Eye (tissue), 1 donor: ENCODE results near the gene SLC18B1.
"Not testable (repeated sequence)": the region's sequence is repeated elsewhere in the genome, so short reads cannot be mapped to it uniquely, and the experiment has no call there.

Experiments
- DNase-seq: peaks from one replicate; pipeline ENCODE4 v3.0.0-alpha.2; 2015

Gene SLC18B1

GRCh38 chr6:132798869-132799538, 567 bp upstream of the SLC18B1 start:
- DNase-seq, result peak; percentile 88

- DNase-seq, result no peak
Measured at GRCh38 chr6:132795461-132795860, 3.0 kb downstream of the SLC18B1 start.

GRCh38 chr6:132792510-132792909, 5.9 kb downstream of the SLC18B1 start:
- no peak for DNase-seq

GRCh38 chr6:132790450-132790849, 8.0 kb downstream of the SLC18B1 start:
- DNase-seq, result no peak

- DNase-seq, result peak; percentile 27
Measured at GRCh38 chr6:132789396-132789776, 9.1 kb downstream of the SLC18B1 start.

GRCh38 chr6:132788658-132789395, 9.6 kb downstream of the SLC18B1 start:
- no peak for DNase-seq

- DNase-seq, result no peak
Measured at GRCh38 chr6:132785936-132786335, 12.5 kb downstream of the SLC18B1 start.

GRCh38 chr6:132780770-132781371, 17.6 kb downstream of the SLC18B1 start:
- DNase-seq, result no peak

GRCh38 chr6:132777881-132778280, 20.6 kb downstream of the SLC18B1 start:
- DNase-seq, result not testable (repeated sequence)

- DNase-seq, result no peak
Measured at GRCh38 chr6:132768051-132768517, 30.4 kb downstream of the SLC18B1 start.

- DNase-seq, result no peak
Measured at GRCh38 chr6:132765560-132765959, 32.9 kb downstream of the SLC18B1 start.

GRCh38 chr6:132764370-132764769, 34.1 kb downstream of the SLC18B1 start:
- peak; percentile 14 for DNase-seq

GRCh38 chr6:132763269-132763668, 35.2 kb downstream of the SLC18B1 start:
- DNase-seq, result no peak

- DNase-seq, result no peak
Measured at GRCh38 chr6:132760256-132760655, 38.2 kb downstream of the SLC18B1 start.

- no peak for DNase-seq
Measured at GRCh38 chr6:132758689-132759088, 39.7 kb downstream of the SLC18B1 start.

- no peak for DNase-seq
Measured at GRCh38 chr6:132752255-132752654, 46.2 kb downstream of the SLC18B1 start.

- DNase-seq, result no peak
Measured at GRCh38 chr6:132751828-132752227, 46.6 kb downstream of the SLC18B1 start.

GRCh38 chr6:132751306-132751705, 47.1 kb downstream of the SLC18B1 start:
- no peak for DNase-seq

- no peak for DNase-seq
Measured at GRCh38 chr6:132750455-132751248, 47.8 kb downstream of the SLC18B1 start.

GRCh38 chr6:132749111-132749510, 49.3 kb downstream of the SLC18B1 start:
- no peak for DNase-seq

GRCh38 chr6:132748446-132748845, 50.0 kb downstream of the SLC18B1 start:
- DNase-seq, result no peak

GRCh38 chr6:132746048-132746447, 52.4 kb downstream of the SLC18B1 start:
- no peak for DNase-seq

- DNase-seq, result no peak
Measured at GRCh38 chr6:132742495-132742894, 55.9 kb downstream of the SLC18B1 start.
